ENCODE results near the gene SHC1.
A peak's percentile ranks its signal among the peaks of the same experiment; 100 is the strongest.

SHC1 gene

DNA sequence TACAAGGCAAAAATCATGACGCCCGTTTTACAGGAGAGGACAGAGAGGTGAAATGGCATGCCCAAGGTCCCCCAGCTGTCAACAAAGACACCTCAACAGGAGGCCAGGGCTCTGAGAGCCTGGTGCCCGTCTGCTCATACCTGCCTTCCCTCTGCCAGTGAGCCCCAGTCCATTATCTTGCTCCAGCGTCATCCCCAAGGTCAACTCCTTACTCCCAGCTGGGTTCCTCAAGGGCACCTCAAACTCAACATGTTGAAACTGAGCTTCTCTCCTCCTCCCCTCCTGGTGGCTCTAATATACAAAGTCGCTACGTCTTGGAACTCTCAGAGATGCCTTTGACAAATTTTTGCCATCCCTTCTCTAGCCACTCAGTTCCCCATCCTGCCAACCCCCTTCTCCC is 17.9 kb downstream of the SHC1 start:
- Histone ChIP-seq H3K4me3 (ENCODE audit: low read depth in 1 of 5, low read length in 5 of 5) (no peak overlapping the region), H3K4me1 (ENCODE audit: control insufficient read depth in 5 of 5, insufficient read depth in 5 of 5, low read length in 5 of 5) (peaks cover 16 to 60% (median 55%) of the 10 kb centered on the region in 5 donors), H3K36me3 (ENCODE audit: control insufficient read depth in 5 of 5, insufficient read depth in 5 of 5, low read length in 5 of 5) (peaks cover 0 to 29% (median 21%) of the 10 kb centered on the region in 5 donors), H3K27me3 (ENCODE audit: control insufficient read depth in 5 of 5, insufficient read depth in 4 of 5, low read length in 5 of 5) (no peaks in the 10 kb centered on the region), H3K9ac (ENCODE audit: low read length in 5 of 5) (peak overlapping the region in 1 of 5 donors; percentile 29), H3K9me3 (ENCODE audit: control insufficient read depth in 5 of 5, low read length in 5 of 5) (no peaks in the 10 kb centered on the region), H3K27ac (ENCODE audit: low read depth, low read length) (no peak overlapping the region)

DNA sequence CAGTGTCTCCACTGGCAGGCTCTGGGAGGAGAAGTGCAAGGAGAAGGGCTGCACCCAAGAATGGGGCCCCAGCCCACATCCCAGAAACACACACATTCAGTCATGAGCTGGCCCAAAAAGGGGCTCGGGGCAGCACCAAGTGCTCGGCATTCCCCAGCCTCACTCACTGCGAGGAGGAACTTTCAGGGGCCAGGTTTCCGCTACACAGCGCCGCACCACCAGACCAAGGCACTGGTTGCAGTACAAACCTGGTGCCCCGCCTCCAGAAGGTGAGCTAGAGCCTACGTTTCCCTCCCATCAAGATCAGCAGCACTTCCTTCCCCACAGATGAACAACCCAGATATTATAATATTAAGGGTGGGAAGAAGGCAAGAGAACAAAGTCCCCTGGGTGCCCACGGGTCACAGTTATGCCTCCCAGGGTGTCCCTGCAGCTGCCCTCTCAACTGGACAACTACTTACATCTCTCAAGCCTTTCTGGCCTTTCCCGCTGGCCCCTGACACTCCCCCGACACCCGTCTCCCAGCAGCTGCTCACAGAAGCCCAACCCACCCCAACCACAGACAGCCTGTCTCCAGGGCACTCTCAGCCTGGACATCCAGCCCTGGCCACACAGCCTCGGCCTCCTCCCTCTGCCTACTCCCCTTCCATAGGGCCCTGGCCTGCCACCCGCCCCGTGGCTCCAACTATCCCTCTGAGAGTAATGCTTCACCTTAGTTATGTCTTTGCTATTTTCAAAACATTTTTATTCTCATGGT is 18.5 kb downstream of the SHC1 start:
- no peak overlapping the region for H3K27ac ChIP-seq (ENCODE audit: low read depth, low read length)
- peaks cover 13 to 54% (median 51%) of the 10 kb centered on the region in 5 donors for H3K4me1 ChIP-seq (ENCODE audit: control insufficient read depth in 5 of 5, insufficient read depth in 5 of 5, low read length in 5 of 5)
- H3K9ac ChIP-seq (ENCODE audit: low read length in 5 of 5), result peak overlapping the region in 2 of 5 donors; percentile 15 to 35
- H3K36me3 ChIP-seq (ENCODE audit: control insufficient read depth in 5 of 5, insufficient read depth in 5 of 5, low read length in 5 of 5), result peaks cover 0 to 35% (median 26%) of the 10 kb centered on the region in 5 donors
- H3K4me3 ChIP-seq (ENCODE audit: low read depth in 1 of 5, low read length in 5 of 5), result no peak overlapping the region
- no peaks in the 10 kb centered on the region for H3K27me3 ChIP-seq (ENCODE audit: control insufficient read depth in 5 of 5, insufficient read depth in 4 of 5, low read length in 5 of 5)
- H3K9me3 ChIP-seq (ENCODE audit: control insufficient read depth in 5 of 5, low read length in 5 of 5), result no peaks in the 10 kb centered on the region

DNA sequence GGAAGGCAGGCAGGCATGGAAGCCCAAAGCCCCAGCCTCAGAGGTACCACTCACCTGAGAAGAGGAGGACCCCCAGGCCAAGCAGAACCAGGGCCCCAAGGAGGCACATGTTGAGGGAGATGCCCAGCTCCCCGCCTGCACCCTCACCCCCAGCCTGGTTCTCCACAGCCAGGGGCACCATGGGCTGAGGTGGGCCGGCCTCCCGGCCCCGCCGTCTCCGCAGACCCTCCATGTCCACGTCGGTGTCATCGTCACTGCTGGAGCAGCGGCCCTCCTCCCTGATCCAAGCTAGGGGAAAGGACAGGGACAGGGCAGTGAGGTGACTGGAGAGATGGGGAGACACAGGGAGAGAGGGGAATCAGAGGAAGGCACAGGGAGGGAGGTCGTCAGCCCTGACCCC is 22.5 kb downstream of the SHC1 start:
- no peak overlapping the region for H3K27ac ChIP-seq (ENCODE audit: low read depth, low read length)
- H3K27me3 ChIP-seq (ENCODE audit: control insufficient read depth in 5 of 5, insufficient read depth in 4 of 5, low read length in 5 of 5), result no peaks in the 10 kb centered on the region
- no peak overlapping the region for H3K9ac ChIP-seq (ENCODE audit: low read length in 5 of 5)
- peaks cover 12 to 49% (median 46%) of the 10 kb centered on the region in 5 donors for H3K4me1 ChIP-seq (ENCODE audit: control insufficient read depth in 5 of 5, insufficient read depth in 5 of 5, low read length in 5 of 5)
- H3K4me3 ChIP-seq (ENCODE audit: low read depth in 1 of 5, low read length in 5 of 5), result no peak overlapping the region
- H3K9me3 ChIP-seq (ENCODE audit: control insufficient read depth in 5 of 5, low read length in 5 of 5), result no peaks in the 10 kb centered on the region
- peaks cover 0 to 54% (median 32%) of the 10 kb centered on the region in 5 donors for H3K36me3 ChIP-seq (ENCODE audit: control insufficient read depth in 5 of 5, insufficient read depth in 5 of 5, low read length in 5 of 5)

DNA sequence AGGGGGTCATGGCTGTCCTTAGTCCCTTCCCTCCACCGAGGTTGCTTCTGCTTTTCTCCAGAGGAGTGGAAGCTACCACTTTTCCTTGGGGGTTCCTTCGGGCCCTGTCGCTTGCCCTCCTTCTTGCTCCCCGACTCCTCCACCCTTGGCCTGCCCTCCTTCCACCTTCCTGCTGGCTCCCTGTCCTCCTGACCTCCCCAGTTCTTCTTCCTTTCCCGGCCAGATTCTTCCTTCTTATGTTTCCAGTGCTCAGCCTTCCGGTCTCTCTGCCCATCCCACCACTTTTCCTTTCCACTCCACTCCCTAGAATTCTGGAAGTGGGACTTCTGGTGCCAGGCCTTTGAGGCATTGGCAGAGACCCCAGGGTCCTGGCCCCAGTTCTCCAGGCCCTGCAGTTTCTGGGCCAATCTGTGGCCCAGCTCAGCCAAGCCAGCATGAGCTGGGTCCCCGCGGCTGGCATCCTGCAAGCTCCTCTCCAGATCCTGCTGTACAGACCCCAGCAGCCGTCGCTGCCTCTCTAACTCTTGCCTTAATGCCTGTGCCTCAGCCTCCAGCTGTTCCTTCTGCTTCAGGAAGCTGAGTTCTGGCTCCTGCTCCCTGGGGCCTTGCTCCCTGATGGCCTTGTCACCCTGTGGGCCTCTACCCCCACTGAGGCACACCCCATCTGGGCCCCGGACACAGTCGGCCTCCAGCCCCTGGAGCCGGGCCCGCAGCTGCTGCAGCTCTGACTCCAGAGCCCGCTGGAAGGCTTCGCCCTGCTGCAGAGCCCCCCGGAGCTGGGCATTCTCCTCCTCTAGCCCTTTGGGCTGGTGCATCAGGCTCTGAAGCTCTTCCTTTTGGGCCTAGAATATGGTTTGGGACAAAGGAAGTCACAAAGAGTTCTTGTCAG is 24.3 kb downstream of the SHC1 start:
- Histone ChIP-seq H3K9ac (ENCODE audit: low read length in 5 of 5) (no peak overlapping the region), H3K27me3 (ENCODE audit: control insufficient read depth in 5 of 5, insufficient read depth in 4 of 5, low read length in 5 of 5) (no peaks in the 10 kb centered on the region), H3K4me3 (ENCODE audit: low read depth in 1 of 5, low read length in 5 of 5) (no peak overlapping the region), H3K9me3 (ENCODE audit: control insufficient read depth in 5 of 5, low read length in 5 of 5) (no peaks in the 10 kb centered on the region), H3K36me3 (ENCODE audit: control insufficient read depth in 5 of 5, insufficient read depth in 5 of 5, low read length in 5 of 5) (peaks cover 0 to 47% (median 31%) of the 10 kb centered on the region in 5 donors), H3K27ac (ENCODE audit: low read depth, low read length) (no peak overlapping the region), H3K4me1 (ENCODE audit: control insufficient read depth in 5 of 5, insufficient read depth in 5 of 5, low read length in 5 of 5) (peaks cover 21 to 53% (median 52%) of the 10 kb centered on the region in 5 donors)

DNA sequence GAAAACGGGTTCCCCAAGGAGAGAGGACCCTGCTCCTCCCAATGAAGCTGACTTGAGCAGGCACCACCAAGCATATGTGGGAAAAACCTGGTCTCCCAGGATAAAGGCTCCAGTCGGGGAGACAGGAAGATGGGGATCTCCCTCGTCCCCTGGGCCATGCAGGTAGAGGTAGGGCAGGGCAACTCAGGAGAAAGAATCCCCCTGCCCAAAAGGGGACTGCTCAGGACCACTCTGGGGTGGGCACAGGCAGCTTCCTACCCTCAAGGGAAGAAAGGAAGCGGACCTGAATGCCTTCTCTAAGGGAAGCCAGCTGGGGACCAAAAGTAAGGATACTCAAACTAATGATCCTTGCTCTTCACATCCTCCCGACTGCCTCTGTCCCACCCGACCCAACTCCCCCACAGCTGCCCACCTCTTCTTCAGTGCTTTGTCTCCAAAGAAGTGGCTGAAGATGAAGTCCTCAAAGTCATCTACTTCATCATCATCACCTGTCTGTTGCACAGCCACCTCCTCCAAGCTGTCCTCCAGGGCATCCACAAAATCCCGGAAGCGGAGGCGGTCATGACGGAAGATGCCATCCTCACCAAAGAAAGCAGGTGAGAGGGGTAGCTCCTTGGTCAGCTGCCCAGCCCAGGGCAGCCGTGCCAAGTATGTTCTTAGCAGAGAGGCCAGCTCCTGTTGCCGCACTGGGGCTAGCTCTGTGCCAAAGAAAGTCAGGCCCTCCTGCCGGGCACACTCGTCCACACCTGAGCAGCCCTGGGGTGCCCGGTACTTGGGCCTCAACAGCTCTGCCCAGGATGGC is 25.2 kb downstream of the SHC1 start:
- no peaks in the 10 kb centered on the region for H3K27me3 ChIP-seq (ENCODE audit: control insufficient read depth in 5 of 5, insufficient read depth in 4 of 5, low read length in 5 of 5)
- peaks cover 21 to 61% (median 61%) of the 10 kb centered on the region in 5 donors for H3K4me1 ChIP-seq (ENCODE audit: control insufficient read depth in 5 of 5, insufficient read depth in 5 of 5, low read length in 5 of 5)
- H3K9ac ChIP-seq (ENCODE audit: low read length in 5 of 5), result peak overlapping the region in 1 of 5 donors; percentile 20
- H3K27ac ChIP-seq (ENCODE audit: low read depth, low read length), result peak overlapping the region; percentile 74
- H3K9me3 ChIP-seq (ENCODE audit: control insufficient read depth in 5 of 5, low read length in 5 of 5), result no peaks in the 10 kb centered on the region
- H3K36me3 ChIP-seq (ENCODE audit: control insufficient read depth in 5 of 5, insufficient read depth in 5 of 5, low read length in 5 of 5), result peaks cover 0 to 38% (median 22%) of the 10 kb centered on the region in 5 donors
- peak overlapping the region in 2 of 5 donors; percentile 17 to 23 for H3K4me3 ChIP-seq (ENCODE audit: low read depth in 1 of 5, low read length in 5 of 5)

DNA sequence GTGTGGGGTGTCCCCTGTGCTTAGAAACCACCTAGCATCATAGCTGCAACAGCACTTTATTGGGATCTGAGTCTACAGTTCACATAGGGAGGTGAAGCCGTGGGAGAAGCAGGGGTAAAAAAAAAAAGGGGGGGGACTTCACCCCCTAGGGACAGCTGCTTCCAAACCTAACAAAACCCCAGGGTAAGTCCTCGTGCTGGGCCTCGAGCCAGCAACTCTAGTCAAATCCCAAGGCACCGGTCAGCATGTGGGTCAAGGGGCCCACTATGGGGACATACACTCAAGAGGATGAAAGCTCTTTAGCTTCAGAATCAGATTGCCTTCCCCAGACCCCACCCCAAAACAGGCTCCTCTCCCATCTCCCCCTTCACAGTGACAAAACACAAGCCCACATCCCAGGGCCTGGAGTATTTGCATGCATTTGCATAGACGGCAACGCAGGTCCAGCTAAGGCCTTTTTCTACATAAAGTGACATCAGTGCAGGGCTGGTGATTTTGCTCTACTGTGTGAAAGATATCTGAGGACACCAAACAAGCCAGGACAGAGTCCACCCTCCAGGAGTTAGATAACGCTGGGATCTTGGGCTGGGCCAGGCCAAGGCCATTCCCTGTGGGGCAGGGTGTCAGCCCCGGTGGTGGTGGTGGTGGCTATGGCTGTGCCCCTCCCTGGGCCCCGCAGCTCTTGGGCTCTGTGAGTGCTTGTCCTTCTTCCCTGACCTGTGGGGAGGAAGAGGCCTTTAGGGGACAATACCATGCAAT is 26.0 kb downstream of the SHC1 start:
- peak overlapping the region; percentile 16 to 72 (median 52) for H3K9ac ChIP-seq (ENCODE audit: low read length in 5 of 5)
- H3K27me3 ChIP-seq (ENCODE audit: control insufficient read depth in 5 of 5, insufficient read depth in 4 of 5, low read length in 5 of 5), result no peaks in the 10 kb centered on the region
- peaks cover 21 to 67% (median 66%) of the 10 kb centered on the region in 5 donors for H3K4me1 ChIP-seq (ENCODE audit: control insufficient read depth in 5 of 5, insufficient read depth in 5 of 5, low read length in 5 of 5)
- H3K27ac ChIP-seq (ENCODE audit: low read depth, low read length), result peak overlapping the region; percentile 74
- peaks cover 0 to 36% (median 21%) of the 10 kb centered on the region in 5 donors for H3K36me3 ChIP-seq (ENCODE audit: control insufficient read depth in 5 of 5, insufficient read depth in 5 of 5, low read length in 5 of 5)
- H3K9me3 ChIP-seq (ENCODE audit: control insufficient read depth in 5 of 5, low read length in 5 of 5), result no peaks in the 10 kb centered on the region
- H3K4me3 ChIP-seq (ENCODE audit: low read depth in 1 of 5, low read length in 5 of 5), result peak overlapping the region in 1 of 5 donors; percentile 23

DNA sequence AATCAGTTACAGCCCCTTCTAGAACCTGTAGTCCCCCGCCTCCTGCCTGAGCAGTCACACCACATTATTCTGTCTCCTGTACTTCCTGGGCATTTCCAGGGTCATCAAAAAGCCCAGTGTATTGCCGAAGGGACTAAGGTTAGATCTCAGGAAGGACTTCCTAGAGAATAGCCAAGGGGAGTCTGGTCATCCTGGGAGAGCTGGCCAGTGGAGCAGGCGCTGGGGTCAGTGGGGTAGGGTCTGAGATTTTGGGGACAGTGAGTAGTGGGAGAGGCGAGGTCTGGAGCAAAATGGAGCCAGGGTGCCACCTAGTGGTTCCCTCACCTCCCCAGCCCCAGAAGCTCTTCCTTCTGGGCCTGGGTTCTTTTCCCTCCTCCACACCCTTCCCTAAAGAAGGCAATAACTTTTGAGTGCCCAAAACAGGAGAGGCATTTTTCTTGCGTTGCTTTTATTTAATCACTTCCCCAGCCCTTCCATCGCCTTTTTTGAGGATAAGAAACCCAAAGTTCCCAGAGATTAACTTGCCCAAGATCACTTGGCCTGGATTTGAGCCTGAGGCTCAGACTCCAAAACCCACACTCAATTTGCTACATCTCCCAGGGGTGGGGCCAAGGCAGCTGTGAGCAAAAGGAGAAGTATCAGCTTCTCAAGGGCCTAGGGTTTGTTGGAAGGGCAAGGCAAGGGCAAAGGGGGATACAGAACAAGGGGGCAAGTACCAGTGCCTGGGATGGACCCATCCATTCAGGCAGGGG is 26.7 kb downstream of the SHC1 start:
- Histone ChIP-seq H3K36me3 (ENCODE audit: control insufficient read depth in 5 of 5, insufficient read depth in 5 of 5, low read length in 5 of 5) (peaks cover 0 to 36% (median 21%) of the 10 kb centered on the region in 5 donors), H3K4me3 (ENCODE audit: low read depth in 1 of 5, low read length in 5 of 5) (no peak overlapping the region), H3K27ac (ENCODE audit: low read depth, low read length) (peak overlapping the region; percentile 74), H3K27me3 (ENCODE audit: control insufficient read depth in 5 of 5, insufficient read depth in 4 of 5, low read length in 5 of 5) (no peaks in the 10 kb centered on the region), H3K9ac (ENCODE audit: low read length in 5 of 5) (peak overlapping the region; percentile 16 to 72 (median 52)), H3K9me3 (ENCODE audit: control insufficient read depth in 5 of 5, low read length in 5 of 5) (no peaks in the 10 kb centered on the region), H3K4me1 (ENCODE audit: control insufficient read depth in 5 of 5, insufficient read depth in 5 of 5, low read length in 5 of 5) (peaks cover 21 to 67% (median 66%) of the 10 kb centered on the region in 5 donors)

DNA sequence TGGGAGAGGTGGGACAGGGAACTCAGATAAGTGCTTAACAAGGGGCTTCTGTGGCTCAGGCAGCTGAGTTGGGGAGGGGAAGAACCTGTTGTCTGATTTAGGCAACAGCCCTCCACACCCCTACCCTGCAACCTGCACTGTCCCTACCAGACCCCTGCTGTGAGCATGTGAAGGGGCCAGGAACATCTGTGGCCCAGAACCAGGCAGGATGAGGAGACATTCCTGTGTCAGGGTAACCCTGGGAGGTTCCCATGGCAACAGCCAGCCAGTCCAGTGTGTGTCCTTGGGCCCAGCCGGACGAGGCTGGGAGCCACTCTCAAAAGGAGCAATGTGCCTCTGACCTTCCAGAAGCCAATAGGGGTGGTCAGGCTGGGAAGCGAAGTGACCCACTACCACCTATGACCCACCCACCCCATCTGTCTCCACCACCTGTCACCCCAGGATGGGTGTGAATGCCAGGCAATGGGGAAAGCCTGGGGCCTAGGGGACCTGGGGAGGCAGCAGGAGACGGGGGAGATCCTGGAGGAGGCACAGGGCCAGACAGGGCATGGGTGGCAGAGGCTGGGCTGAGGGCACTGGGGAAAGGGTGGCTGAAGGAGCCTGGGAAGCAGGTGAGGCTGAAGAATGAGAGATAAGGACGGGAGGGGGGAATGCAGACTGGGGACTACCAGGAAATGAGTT is 29.1 kb downstream of the SHC1 start:
- H3K36me3 ChIP-seq (ENCODE audit: control insufficient read depth in 5 of 5, insufficient read depth in 5 of 5, low read length in 5 of 5), result peaks cover 0 to 15% (median 6%) of the 10 kb centered on the region in 5 donors
- H3K4me3 ChIP-seq (ENCODE audit: low read depth in 1 of 5, low read length in 5 of 5), result no peak overlapping the region
- no peaks in the 10 kb centered on the region for H3K9me3 ChIP-seq (ENCODE audit: control insufficient read depth in 5 of 5, low read length in 5 of 5)
- H3K27me3 ChIP-seq (ENCODE audit: control insufficient read depth in 5 of 5, insufficient read depth in 4 of 5, low read length in 5 of 5), result no peaks in the 10 kb centered on the region
- H3K4me1 ChIP-seq (ENCODE audit: control insufficient read depth in 5 of 5, insufficient read depth in 5 of 5, low read length in 5 of 5), result peaks cover 21 to 77% (median 73%) of the 10 kb centered on the region in 5 donors
- peak overlapping the region; percentile 74 for H3K27ac ChIP-seq (ENCODE audit: low read depth, low read length)
- H3K9ac ChIP-seq (ENCODE audit: low read length in 5 of 5), result peak overlapping the region; percentile 45 to 63 (median 52)
